ENCODE data around the gene PDK3. TPM values are rescaled to one million over a fixed set of nuclear protein-coding genes. Genes with fewer than 3 reads are reported as not detected.

PDK3 gene
- polyA plus RNA-seq, 1 of the 3 experiments (the other 2 are of a cell fraction): 2.5 TPM

GRCh38 chrX:24415921-24416320, 49.2 kb upstream of the PDK3 start (continued):
- TF ChIP-seq, protein P1, sequence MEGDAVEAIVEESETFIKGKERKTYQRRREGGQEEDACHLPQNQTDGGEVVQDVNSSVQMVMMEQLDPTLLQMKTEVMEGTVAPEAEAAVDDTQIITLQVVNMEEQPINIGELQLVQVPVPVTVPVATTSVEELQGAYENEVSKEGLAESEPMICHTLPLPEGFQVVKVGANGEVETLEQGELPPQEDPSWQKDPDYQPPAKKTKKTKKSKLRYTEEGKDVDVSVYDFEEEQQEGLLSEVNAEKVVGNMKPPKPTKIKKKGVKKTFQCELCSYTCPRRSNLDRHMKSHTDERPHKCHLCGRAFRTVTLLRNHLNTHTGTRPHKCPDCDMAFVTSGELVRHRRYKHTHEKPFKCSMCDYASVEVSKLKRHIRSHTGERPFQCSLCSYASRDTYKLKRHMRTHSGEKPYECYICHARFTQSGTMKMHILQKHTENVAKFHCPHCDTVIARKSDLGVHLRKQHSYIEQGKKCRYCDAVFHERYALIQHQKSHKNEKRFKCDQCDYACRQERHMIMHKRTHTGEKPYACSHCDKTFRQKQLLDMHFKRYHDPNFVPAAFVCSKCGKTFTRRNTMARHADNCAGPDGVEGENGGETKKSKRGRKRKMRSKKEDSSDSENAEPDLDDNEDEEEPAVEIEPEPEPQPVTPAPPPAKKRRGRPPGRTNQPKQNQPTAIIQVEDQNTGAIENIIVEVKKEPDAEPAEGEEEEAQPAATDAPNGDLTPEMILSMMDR (IDR thresholded peaks at IDR 0.05): no peak
- TF ChIP-seq NRF1 (IDR thresholded peaks at IDR 0.05; ENCODE audit: low read depth, low read length): no peak

DNA sequence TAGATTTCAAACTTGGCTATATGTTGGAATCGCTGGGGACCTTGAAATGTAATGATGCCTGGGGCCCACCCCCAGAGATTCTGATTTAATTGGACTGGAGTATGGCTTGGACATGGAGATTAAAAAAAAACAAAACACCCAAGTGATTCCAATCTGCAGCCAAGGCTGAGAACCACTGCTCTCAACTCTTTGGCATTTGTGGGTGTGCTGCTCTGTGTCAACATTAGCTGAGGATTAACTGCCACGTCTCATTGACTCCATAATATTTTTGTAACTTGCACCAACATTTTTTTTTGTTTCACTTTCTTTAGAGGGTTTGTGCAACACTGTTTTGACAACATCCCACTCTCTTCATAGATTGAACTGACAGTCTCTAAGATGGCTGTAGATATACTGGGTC, 41.1 kb upstream of the PDK3 start:
- H3K9me2 ChIP-seq: no peaks in the 10 kb centered on the region
- ChIA-PET CTCF (no interaction called here), POLR2A (no interaction called here)
- no peaks in the 10 kb centered on the region for H3K27me3 ChIP-seq (ENCODE audit: insufficient read depth)
- no peak for DNase-seq
- no peak overlapping the region for H3K4me3 ChIP-seq (ENCODE audit: low read depth in 2 of 2, low read length in 1 of 2)
- WGBS (ENCODE audit: low lambda C conversion rate): 18% methylated on average over 2 of the region's 2 CpGs
- no peak overlapping the region for H3K9ac ChIP-seq
- no peaks in the 10 kb centered on the region for H3K36me3 ChIP-seq (replicated peaks in 1 of 2; ENCODE audit: control insufficient read depth in 1 of 2, insufficient read depth in 2 of 2, low read length in 1 of 2)
- no peak overlapping the region for H2AFZ ChIP-seq (ENCODE audit: low read depth)
- H3K27ac ChIP-seq (ENCODE audit: low read depth in 2 of 2, low read length in 1 of 2): no peak overlapping the region
- H4K20me1 ChIP-seq (ENCODE audit: insufficient read depth): no peaks in the 10 kb centered on the region
- no peak overlapping the region for H3K4me2 ChIP-seq
- no peaks in the 10 kb centered on the region for H3F3A ChIP-seq (replicated peaks; ENCODE audit: insufficient read depth)
- H3K9me3 ChIP-seq: no peaks in the 10 kb centered on the region
- no peak for TF ChIP-seq GABPA (IDR thresholded peaks at IDR 0.05; ENCODE audit: low read depth)
- no peak for TF ChIP-seq RXRA (IDR thresholded peaks at IDR 0.05; ENCODE audit: borderline replicate concordance, low read depth)
- no peak for TF ChIP-seq FOSL2 (IDR thresholded peaks at IDR 0.05; ENCODE audit: borderline replicate concordance, low read depth)
- no peak for TF ChIP-seq EZH2phosphoT487 (IDR thresholded peaks at IDR 0.05; ENCODE audit: borderline replicate concordance, low read depth)
- no peak for TF ChIP-seq USF1 (IDR thresholded peaks at IDR 0.05; ENCODE audit: borderline replicate concordance, low read depth)
- no peaks in the 10 kb centered on the region for H3K79me2 ChIP-seq (ENCODE audit: insufficient read depth)
- H3K4me1 ChIP-seq (ENCODE audit: control insufficient read depth in 1 of 2, insufficient read depth in 2 of 2, low read depth in 1 of 2, low read length in 1 of 2): no peaks in the 10 kb centered on the region

- no peak overlapping the region for H3K27ac ChIP-seq (ENCODE audit: low read depth in 2 of 2, low read length in 1 of 2)
- 38% methylated on average over 8 of the region's 8 CpGs for WGBS (ENCODE audit: low lambda C conversion rate)
- CTCF ChIA-PET: no interaction called here
- no peak for TF ChIP-seq TCF12 (IDR thresholded peaks at IDR 0.05)
- TF ChIP-seq USF1 (IDR thresholded peaks at IDR 0.05; ENCODE audit: borderline replicate concordance, low read depth): no peak
- TF ChIP-seq, protein P2, sequence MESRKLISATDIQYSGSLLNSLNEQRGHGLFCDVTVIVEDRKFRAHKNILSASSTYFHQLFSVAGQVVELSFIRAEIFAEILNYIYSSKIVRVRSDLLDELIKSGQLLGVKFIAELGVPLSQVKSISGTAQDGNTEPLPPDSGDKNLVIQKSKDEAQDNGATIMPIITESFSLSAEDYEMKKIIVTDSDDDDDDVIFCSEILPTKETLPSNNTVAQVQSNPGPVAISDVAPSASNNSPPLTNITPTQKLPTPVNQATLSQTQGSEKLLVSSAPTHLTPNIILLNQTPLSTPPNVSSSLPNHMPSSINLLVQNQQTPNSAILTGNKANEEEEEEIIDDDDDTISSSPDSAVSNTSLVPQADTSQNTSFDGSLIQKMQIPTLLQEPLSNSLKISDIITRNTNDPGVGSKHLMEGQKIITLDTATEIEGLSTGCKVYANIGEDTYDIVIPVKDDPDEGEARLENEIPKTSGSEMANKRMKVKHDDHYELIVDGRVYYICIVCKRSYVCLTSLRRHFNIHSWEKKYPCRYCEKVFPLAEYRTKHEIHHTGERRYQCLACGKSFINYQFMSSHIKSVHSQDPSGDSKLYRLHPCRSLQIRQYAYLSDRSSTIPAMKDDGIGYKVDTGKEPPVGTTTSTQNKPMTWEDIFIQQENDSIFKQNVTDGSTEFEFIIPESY (IDR thresholded peaks at IDR 0.05; ENCODE audit: borderline replicate concordance, low read depth): no peak
- TF ChIP-seq NFIC (IDR thresholded peaks at IDR 0.05; ENCODE audit: borderline replicate concordance): no peak
- TF ChIP-seq RFX5 (IDR thresholded peaks at IDR 0.05; ENCODE audit: low read length): no peak
- no peak for TF ChIP-seq SIN3A (IDR thresholded peaks at IDR 0.05; ENCODE audit: borderline replicate concordance, low read depth, low read length)
- TF ChIP-seq GATA2 (CRISPR knock-in tag; IDR thresholded peaks at IDR 0.05): no peak
- no peak for TF ChIP-seq USF2 (IDR thresholded peaks at IDR 0.05; ENCODE audit: borderline replicate concordance, low read depth, low read length)
- no peak for TF ChIP-seq EZH2phosphoT487 (IDR thresholded peaks at IDR 0.05; ENCODE audit: borderline replicate concordance, low read depth)
- no peak for TF ChIP-seq EP300 (IDR thresholded peaks at IDR 0.05; ENCODE audit: borderline replicate concordance in 1 of 2, low read depth in 1 of 2, low read length in 1 of 2)
- TF ChIP-seq CHD2 (IDR thresholded peaks at IDR 0.05; ENCODE audit: low read length, partially characterized antibody): no peak
- TF ChIP-seq, protein P1 (IDR thresholded peaks at IDR 0.05): no peak
- TF ChIP-seq JUND (IDR thresholded peaks at IDR 0.05): no peak
Observed at GRCh38 chrX:24424948-24425347, 40.1 kb upstream of the PDK3 start.

More at GRCh38 chrX:24424948-24425347, 40.1 kb upstream of the PDK3 start:
- Histone ChIP-seq H3K9ac (no peak overlapping the region), H3K4me1 (ENCODE audit: control insufficient read depth in 1 of 2, insufficient read depth in 2 of 2, low read depth in 1 of 2, low read length in 1 of 2) (no peaks in the 10 kb centered on the region), H3K36me3 (replicated peaks in 1 of 2; ENCODE audit: control insufficient read depth in 1 of 2, insufficient read depth in 2 of 2, low read length in 1 of 2) (no peaks in the 10 kb centered on the region), H3K9me3 (no peaks in the 10 kb centered on the region), H3K9me2 (no peaks in the 10 kb centered on the region), H4K20me1 (ENCODE audit: insufficient read depth) (no peaks in the 10 kb centered on the region), H3K4me2 (no peak overlapping the region), H3K79me2 (ENCODE audit: insufficient read depth) (no peaks in the 10 kb centered on the region), H3F3A (replicated peaks; ENCODE audit: insufficient read depth) (no peaks in the 10 kb centered on the region), H3K4me3 (ENCODE audit: low read depth in 2 of 2, low read length in 1 of 2) (no peak overlapping the region), H2AFZ (ENCODE audit: low read depth) (no peak overlapping the region), H3K27me3 (ENCODE audit: insufficient read depth) (no peaks in the 10 kb centered on the region)
- POLR2A ChIA-PET: no interaction called here
- DNase-seq: no peak

Measured in SK-N-SH (cell line).